Heart left ventricle (tissue), 16 donors: ENCODE measurements around the gene STX2. TPM values are rescaled to one million over a fixed set of nuclear protein-coding genes. Genes with fewer than 3 reads are reported as not detected.
A peak's percentile ranks its signal among the peaks of the same experiment; 100 is the strongest.
"Not testable (repeated sequence)": the region's sequence is repeated elsewhere in the genome, so short reads cannot be mapped to it uniquely, and the experiment has no call there.

Experiments
- ATAC-seq, 4 donors: fragments of 200-7000 bp; cut with Tn5 transposase; one replicate each; pipeline ENCODE4 v1.9.1; 2020 to 2022; ENCODE audit warnings: moderate library complexity in 4 of 4, mild to moderate bottlenecking in 3 of 4, moderate number of reproducible peaks in 1 of 4
- DNase-seq, 5 donors: peaks; one replicate each; pipeline ENCODE4 v3.0.0-alpha.2; 2020
- H3K27ac ChIP-seq, 12 donors: fragments of 200-600 bp; sonication (generic) in 4 of 12; one replicate each; pipeline versions ENCODE4 v1.5.0 to v1.8.0; 2016 to 2022; ENCODE audit warnings: mild to moderate bottlenecking in 2 of 12
- H3K27me3 ChIP-seq, 9 donors: fragments of 200-600 bp; sonication (generic) in 2 of 9; one replicate each; pipeline versions ENCODE4 v1.5.1 to v1.8.0; 2016 to 2022; ENCODE audit warnings: mild to moderate bottlenecking in 3 of 9
- H3K36me3 ChIP-seq, 9 donors: fragments of 200-600 bp; sonication (generic) in 2 of 9; one replicate each; pipeline versions ENCODE4 v1.5.0 to v1.8.0; 2018 to 2022; ENCODE audit warnings: mild to moderate bottlenecking in 2 of 9
- H3K4me1 ChIP-seq, 12 donors: fragments of 200-600 bp; sonication (generic) in 4 of 12; one replicate each; pipeline versions ENCODE4 v1.5.0 to v1.8.0; 2016 to 2022; ENCODE audit warnings: mild to moderate bottlenecking in 3 of 12
- H3K4me3 ChIP-seq, 12 donors: fragments of 200-600 bp; sonication (generic) in 4 of 12; one replicate each; pipeline versions ENCODE4 v1.5.0 to v1.8.0; 2017 to 2022; ENCODE audit warnings: mild to moderate bottlenecking in 9 of 12, moderate library complexity in 4 of 12
- H3K9me3 ChIP-seq, 12 donors: fragments of 200-600 bp; sonication (generic) in 4 of 12; one replicate each; pipeline versions ENCODE4 v1.5.0 to v1.8.0; 2016 to 2022; ENCODE audit warnings: mild to moderate bottlenecking in 1 of 12
- POLR2A ChIP-seq, 2 donors: fragments of 450-650 bp; IDR thresholded peaks; one replicate each; pipeline ENCODE4 v1.6.1; 2017; ENCODE audit warnings: antibody characterized with exemption in 2 of 2, mild to moderate bottlenecking in 2 of 2, moderate library complexity in 2 of 2
- WGBS, 4 donors: extraction: QIAGEN DNeasy Blood & Tissue Kit in 2 of 4; methylation state at CpG; one replicate each; pipeline versions ENCODE4 v1.1.5 to v1.1.7; 2013 to 2018; 5-methylcytosine and 5-hydroxymethylcytosine counted together
- intact Hi-C, 10 donors: fragments of 100-400 bp; cut with DNase I; formaldehyde crosslinking; loops; one replicate each; pipeline versions ENCODE4 v1.11.1 to v1.14.2; 2022
- polyA plus RNA-seq, 2 donors: library from polyadenylated mRNA; stranded (reverse); fragments of 200-250 nt; gene quantifications; one replicate each; pipeline ENCODE4 v1.2.3, GENCODE V29; 2013
- total RNA-seq, 9 donors: library from RNA; depleted of rRNA in 2 of 9; stranded (reverse); fragments of >200 nt in 2 of 9; fragmentation: NEBNext Ultra II Directional in 3 of 9; extraction: Animal tissue kit (Norgen Biotek cat#: 25700) in 3 of 9; gene quantifications; one replicate each; pipeline versions ENCODE4 v1.1.0 to v1.2.4, GENCODE V29; 2016 to 2023
- TF ChIP-seq, protein P1 (sequence below), 12 donors: fragments of 200-600 bp; sonication (generic) in 4 of 12; IDR thresholded peaks; one replicate each; pipeline versions ENCODE4 v1.5.0 to v1.8.0; 2018 to 2022; ENCODE audit warnings: antibody characterized with exemption in 12 of 12, mild to moderate bottlenecking in 5 of 12
- donor health status: ischemic (EF 13 %, LVEDD 7.1; RV severe dilation, severe dysfunction).
- donor health status: healthy with polysubstance abuse.
- donor health status: DM: no; HTN: yes; CAD: no.
- donor health status: DM: no; HTN: no; CAD: no.
- donor health status: ischemic (EF 25% LVEDD 6.9; RV normal size, moderate dysfunction).
- donor health status: ischemic (EF 25% LVEDD 5.7; RV mildly dilated, moderate dysfunction).
- donor health status: healthy.
- donor health status: DM: yes; HTN: yes; CAD: no.
- donor health status: ischemic (EF 35%, LVEDD 5.7; RV mildly dilated, moderate dysfunction).
- donor health status: nonischemic (EF 11% LVEDD 7.7; RV severe dilation, severe dysfunction).
- donor health status: DM: yes; HTN: yes; CAD: no.
- donor health status: PGD.
- donor health status: ischemic (EF 29% LVEDD 5.4; RV normal size, mild dysfunction).
- donor health status: nonischemic (EF 23%, LVEDD 6.1; RV moderate dilation, normal function).

Gene STX2
- total and polyA plus RNA-seq, 11 donors: 6.2 to 21.8 (median 11.1) TPM

DNA sequence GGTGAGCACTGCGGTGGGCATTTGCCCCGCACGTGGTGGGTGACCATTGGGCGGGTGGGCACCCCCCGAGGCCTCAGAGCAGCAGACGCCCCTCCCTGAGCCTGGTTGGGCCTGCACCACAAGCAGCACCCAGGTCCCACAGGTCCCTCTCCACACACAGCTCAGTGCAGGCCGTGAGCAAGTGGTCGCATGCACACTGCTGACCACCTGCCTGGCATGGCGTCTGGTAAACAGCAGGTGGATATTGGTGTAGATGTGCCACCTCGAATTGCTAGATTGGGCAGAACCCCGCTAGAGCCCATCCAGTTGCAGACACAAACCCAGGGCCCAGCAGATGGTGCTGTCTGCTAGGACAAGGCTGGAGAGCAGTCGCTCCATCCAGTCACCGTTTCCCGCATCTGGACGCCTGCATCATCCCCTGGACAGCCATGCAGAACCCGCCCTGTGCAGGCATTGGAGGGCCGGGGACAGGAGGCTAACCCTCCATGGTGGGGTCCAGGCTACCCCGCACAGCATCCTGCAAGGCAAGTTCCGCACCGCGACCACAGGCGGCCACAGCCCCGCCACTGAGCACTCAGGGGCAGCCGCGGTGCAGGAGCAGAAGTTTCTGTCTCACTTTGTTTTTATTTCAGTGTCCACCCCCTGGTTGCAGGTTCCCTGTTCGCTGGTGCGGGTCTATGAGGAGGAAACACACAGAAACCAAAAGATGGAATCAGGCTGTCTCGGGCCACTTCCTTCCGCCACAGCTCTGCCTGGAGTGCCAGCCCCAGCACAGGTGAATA, 77.3 kb downstream of the STX2 start:
- 33 to 56% (median 43%) methylated on average over 24 to 29 of the region's 29 CpGs for WGBS, 4 donors
- no peak overlapping the region for H3K27ac ChIP-seq
- ATAC-seq (peak; percentile 37 to 79 (median 70)), DNase-seq (peak in 4 of 5 donors; percentile 31 to 53 (median 42))
- intact Hi-C loops: loop anchor here in 3 of 10 donors (5.0 kb wide), 1 partner anchor 56 kb away; no protein-coding TSS in a partner anchor
- H3K36me3 ChIP-seq: no peaks in the 10 kb centered on the region
- H3K27me3 ChIP-seq: peaks cover 0 to 36% (median 10%) of the 10 kb centered on the region in 9 donors
- peak overlapping the region in 1 of 12 donors; percentile 8 for H3K4me3 ChIP-seq
- no peaks in the 10 kb centered on the region for H3K4me1 ChIP-seq
- TF ChIP-seq, protein P1, sequence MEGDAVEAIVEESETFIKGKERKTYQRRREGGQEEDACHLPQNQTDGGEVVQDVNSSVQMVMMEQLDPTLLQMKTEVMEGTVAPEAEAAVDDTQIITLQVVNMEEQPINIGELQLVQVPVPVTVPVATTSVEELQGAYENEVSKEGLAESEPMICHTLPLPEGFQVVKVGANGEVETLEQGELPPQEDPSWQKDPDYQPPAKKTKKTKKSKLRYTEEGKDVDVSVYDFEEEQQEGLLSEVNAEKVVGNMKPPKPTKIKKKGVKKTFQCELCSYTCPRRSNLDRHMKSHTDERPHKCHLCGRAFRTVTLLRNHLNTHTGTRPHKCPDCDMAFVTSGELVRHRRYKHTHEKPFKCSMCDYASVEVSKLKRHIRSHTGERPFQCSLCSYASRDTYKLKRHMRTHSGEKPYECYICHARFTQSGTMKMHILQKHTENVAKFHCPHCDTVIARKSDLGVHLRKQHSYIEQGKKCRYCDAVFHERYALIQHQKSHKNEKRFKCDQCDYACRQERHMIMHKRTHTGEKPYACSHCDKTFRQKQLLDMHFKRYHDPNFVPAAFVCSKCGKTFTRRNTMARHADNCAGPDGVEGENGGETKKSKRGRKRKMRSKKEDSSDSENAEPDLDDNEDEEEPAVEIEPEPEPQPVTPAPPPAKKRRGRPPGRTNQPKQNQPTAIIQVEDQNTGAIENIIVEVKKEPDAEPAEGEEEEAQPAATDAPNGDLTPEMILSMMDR (IDR thresholded peaks at IDR 0.05): peak; percentile 23 to 55 (median 37)
- TF ChIP-seq POLR2A (IDR thresholded peaks at IDR 0.05): no peak
- H3K9me3 ChIP-seq: no peaks in the 10 kb centered on the region

DNA sequence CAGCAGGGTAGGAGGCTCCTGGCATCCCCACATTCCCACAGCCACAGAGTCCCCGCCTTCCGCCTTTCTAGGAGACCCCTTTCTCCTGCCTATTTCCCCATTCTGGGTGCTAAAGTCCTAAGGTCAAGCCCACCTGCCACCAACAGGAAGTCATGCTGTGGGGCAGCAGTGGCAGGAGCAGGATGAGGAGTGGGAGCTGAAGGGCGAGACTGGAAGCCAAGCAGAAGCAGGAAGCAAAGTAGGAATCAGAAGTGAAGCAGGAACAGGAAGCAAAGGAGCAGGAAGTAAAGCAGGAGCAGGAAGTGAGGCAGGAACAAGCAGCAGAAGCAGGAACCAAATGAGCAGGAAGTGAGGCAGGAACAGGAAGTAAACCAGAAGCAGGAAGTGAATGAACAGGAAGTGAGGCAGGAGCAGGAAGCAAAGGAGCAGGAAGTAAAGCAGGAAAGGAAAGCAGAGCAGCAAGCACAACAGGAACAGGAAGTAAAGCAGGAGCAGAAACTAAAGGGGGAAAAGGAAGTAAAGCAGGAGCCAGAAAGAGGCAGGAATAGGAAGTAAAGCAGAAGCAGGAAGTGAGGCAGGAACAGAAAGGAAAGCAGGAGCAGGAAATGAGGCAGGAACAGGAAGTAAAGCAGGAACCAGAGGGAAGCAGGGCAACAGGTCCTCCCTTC, 84.7 kb downstream of the STX2 start:
- Histone ChIP-seq H3K9me3 (peaks cover 0 to 9% (median 0%) of the 10 kb centered on the region in 12 donors), H3K27ac (no peak overlapping the region), H3K4me3 (no peak overlapping the region), H3K36me3 (no peaks in the 10 kb centered on the region), H3K27me3 (peaks cover 0 to 25% (median 3%) of the 10 kb centered on the region in 9 donors), H3K4me1 (no peaks in the 10 kb centered on the region)
- WGBS, 4 donors: 82 to 85% (median 84%) methylated on average over 3 of the region's 3 CpGs
- intact Hi-C loops: loop anchor here in 1 of 10 donors (5.0 kb wide), 1 partner anchor 362 kb away; no protein-coding TSS in a partner anchor
- no peak for DNase-seq
- ATAC-seq: no peak
- TF ChIP-seq, protein P1 (IDR thresholded peaks at IDR 0.05): no peak
- TF ChIP-seq POLR2A (IDR thresholded peaks at IDR 0.05): no peak

GRCh38 chr12:130752692-130753230, 86.3 kb downstream of the STX2 start:
- Histone ChIP-seq H3K9me3 (peaks cover 0 to 9% (median 0%) of the 10 kb centered on the region in 12 donors), H3K36me3 (no peaks in the 10 kb centered on the region), H3K4me1 (peaks cover 0 to 4% (median 0%) of the 10 kb centered on the region in 12 donors), H3K27me3 (peaks cover 0 to 33% (median 3%) of the 10 kb centered on the region in 9 donors), H3K4me3 (no peak overlapping the region), H3K27ac (no peak overlapping the region)
- intact Hi-C loops: loop anchor here in 1 of 10 donors (5.0 kb wide), 1 partner anchor 360 kb away; no protein-coding TSS in a partner anchor
- ATAC-seq (no peak), DNase-seq (no peak)
- TF ChIP-seq POLR2A (IDR thresholded peaks at IDR 0.05): no peak
- TF ChIP-seq, protein P1 (IDR thresholded peaks at IDR 0.05): no peak
- 48 to 57% (median 55%) methylated on average over 20 of the region's 20 CpGs for WGBS, 4 donors

- WGBS, 4 donors: 87 to 92% (median 91%) methylated on average over 11 of the region's 11 CpGs
- intact Hi-C loops: loop anchor here in 1 of 10 donors (5.0 kb wide), 1 partner anchor 360 kb away; no protein-coding TSS in a partner anchor
- H3K36me3 ChIP-seq, H3K4me3 ChIP-seq, ATAC-seq, H3K27ac ChIP-seq, H3K9me3 ChIP-seq, H3K4me1 ChIP-seq, DNase-seq: not testable (repeated sequence)
- peaks cover 0 to 34% (median 3%) of the 10 kb centered on the region in 9 donors for H3K27me3 ChIP-seq
Observed at GRCh38 chr12:130752037-130752436, 87.0 kb downstream of the STX2 start.
